ENCODE measurements around the gene EDC4. TPM values are rescaled to one million over a fixed set of nuclear protein-coding genes. Genes with fewer than 3 reads are reported as not detected.

Gene EDC4
- total RNA-seq, 1 experiment from 2014 or later = 100 TPM

GRCh38 chr16:67872131-67872630 lies 671 bp upstream of the EDC4 start:
- BruUV-seq (replicated peaks) = no TSS peak
- H3K4me2 ChIP-seq (ENCODE audit: low read length) = peak overlapping the region; percentile 99
- H3K9me3 ChIP-seq (ENCODE audit: control insufficient read depth in 1 of 2, insufficient read depth in 1 of 2, low read depth in 1 of 2, low read length in 2 of 2) = no peaks in the 10 kb centered on the region
- TF ChIP-seq JUND (IDR thresholded peaks at IDR 0.05) (no peak), ZBTB33 (IDR thresholded peaks at IDR 0.05; ENCODE audit: extremely low read depth, insufficient replicate concordance, low read length) (no peak), POLR2AphosphoS5 (IDR thresholded peaks at IDR 0.05; ENCODE audit: low read depth, low read length) (no peak)
- H3K9ac ChIP-seq (ENCODE audit: low read length) = peak overlapping the region; percentile 93; the same call in 1 of the 2 replicates
- H3K27ac ChIP-seq (ENCODE audit: low read depth, low read length) = peak overlapping the region; percentile 70
- H3K9me2 ChIP-seq (ENCODE audit: insufficient read depth) = no peaks in the 10 kb centered on the region
- H3K4me3 ChIP-seq (replicated peaks in 1 of 2; ENCODE audit: low read depth in 1 of 2, low read length in 2 of 2) = peak overlapping the region in 1 of 2 experiments; percentile 82; a peak in 2 of 4 replicates
- DNase-seq (ENCODE audit: low read depth, low spot score) (no peak), ATAC-seq (no peak)
- ChIA-PET POLR2A (no interaction called here), RAD21 (ENCODE audit: low non-redundant PET in 1 of 2, low total read pairs in 2 of 2, uncharacterized antibody in 2 of 2, unreplicated experiment in 2 of 2) (no interaction called here), CTCF (interaction anchor here (1.2 to 1.5 kb wide), 2 partner anchors 12 to 56 kb away, joined by 6 read pairs; partner anchors contain the start of gene NRN1L)
- H2AFZ ChIP-seq (ENCODE audit: low read depth, low read length, poor library complexity, severe bottlenecking) = no peak overlapping the region
- H4K20me1 ChIP-seq (ENCODE audit: insufficient read depth) = no peaks in the 10 kb centered on the region
- peaks cover 7 to 17% of the 10 kb centered on the region in 2 experiments for H3K4me1 ChIP-seq (ENCODE audit: control insufficient read depth in 1 of 2, insufficient read depth in 2 of 2, low read length in 2 of 2)
- peaks cover 31 to 33% of the 10 kb centered on the region in 2 experiments; a peak in 3 of 4 replicates for H3K36me3 ChIP-seq (ENCODE audit: control insufficient read depth in 1 of 2, insufficient read depth in 2 of 2, low read length in 2 of 2)
- H3K79me2 ChIP-seq (ENCODE audit: insufficient read depth, low read length) = peaks cover 39% of the 10 kb centered on the region
- H3K27me3 ChIP-seq (ENCODE audit: insufficient read depth, low read length) = no peaks in the 10 kb centered on the region
- intact Hi-C loops (cut with micrococcal nuclease) = no loop called here

- TSS peak; percentile 46 for BruUV-seq (replicated peaks)
- H4K20me1 ChIP-seq (ENCODE audit: insufficient read depth) = no peaks in the 10 kb centered on the region
- TF ChIP-seq SRF (IDR thresholded peaks at IDR 0.05; ENCODE audit: low read depth) (no peak), SP1 (IDR thresholded peaks at IDR 0.05; ENCODE audit: low read depth) (no peak), ZFX (IDR thresholded peaks at IDR 0.05) (peak; percentile 68; the same call in 1 of the 2 replicates), CBX3 (IDR thresholded peaks at IDR 0.05; ENCODE audit: low read depth) (no peak), ZBTB33 (IDR thresholded peaks at IDR 0.05; ENCODE audit: extremely low read depth, insufficient replicate concordance, low read length) (no peak), SIN3A (IDR thresholded peaks at IDR 0.05; ENCODE audit: low read depth) (no peak)
- H2AFZ ChIP-seq (ENCODE audit: low read depth, low read length, poor library complexity, severe bottlenecking) = no peak overlapping the region
- peaks cover 7 to 17% of the 10 kb centered on the region in 2 experiments for H3K4me1 ChIP-seq (ENCODE audit: control insufficient read depth in 1 of 2, insufficient read depth in 2 of 2, low read length in 2 of 2)
- CTCF ChIA-PET = interaction anchor here (2.7 kb wide), 1 partner anchor 10 kb away, joined by 12 read pairs; the partner anchor contains the start of gene NRN1L
- no peaks in the 10 kb centered on the region for H3K27me3 ChIP-seq (ENCODE audit: insufficient read depth, low read length)
- RAD21 ChIA-PET (ENCODE audit: low non-redundant PET in 1 of 2, low total read pairs in 2 of 2, uncharacterized antibody in 2 of 2, unreplicated experiment in 2 of 2) = no interaction called here
- DNase-seq (ENCODE audit: low read depth, low spot score) (no peak), ATAC-seq (peak; percentile 32)
- peak overlapping the region; percentile 93 for H3K9ac ChIP-seq (ENCODE audit: low read length)
- H3K4me3 ChIP-seq (replicated peaks in 1 of 2; ENCODE audit: low read depth in 1 of 2, low read length in 2 of 2) = peak overlapping the region; percentile 82 to 97
- POLR2A ChIA-PET = no interaction called here
- intact Hi-C loops (cut with micrococcal nuclease) = no loop called here
- peak overlapping the region; percentile 70 for H3K27ac ChIP-seq (ENCODE audit: low read depth, low read length)
- H3K79me2 ChIP-seq (ENCODE audit: insufficient read depth, low read length) = peaks cover 39% of the 10 kb centered on the region
- H3K9me3 ChIP-seq (ENCODE audit: control insufficient read depth in 1 of 2, insufficient read depth in 1 of 2, low read depth in 1 of 2, low read length in 2 of 2) = no peaks in the 10 kb centered on the region
- H3K9me2 ChIP-seq (ENCODE audit: insufficient read depth) = no peaks in the 10 kb centered on the region
- H3K4me2 ChIP-seq (ENCODE audit: low read length) = peak overlapping the region; percentile 99
- H3K36me3 ChIP-seq (ENCODE audit: control insufficient read depth in 1 of 2, insufficient read depth in 2 of 2, low read length in 2 of 2) = peaks cover 32 to 38% of the 10 kb centered on the region in 2 experiments; a peak in 3 of 4 replicates
These were observed 851 bp downstream of the EDC4 start for GRCh38 chr16:67873435-67874370.
